H1 (cell line): ENCODE data around the gene DCPS. TPM values are rescaled to one million over a fixed set of nuclear protein-coding genes. Genes with fewer than 3 reads are reported as not detected.

ENCODE experiments used
- CTCF ChIA-PET: fragments of 300-600 bp; sonication (Branson Sonifier 250); formaldehyde crosslinking; loops from one replicate; lab custom pipeline; 2021; ENCODE audit not compliant: partially characterized antibody; lab: Charles Lee
- POLR2A ChIA-PET: fragments of 300-600 bp; sonication (Branson Sonifier 250); formaldehyde crosslinking; loops from one replicate; lab custom pipeline; 2021; ENCODE audit warnings: inconsistent platforms; ENCODE audit not compliant: partially characterized antibody; lab: Charles Lee
- DNase-seq, 2 experiments: peaks; one replicate each; pipeline versions ENCODE4 v3.0.0 to v3.0.0-alpha.2; 2010 to 2022; ENCODE audit warnings: low spot score in 2 of 2, low read depth in 1 of 2, mixed read lengths in 1 of 2
- FAIRE-seq: peaks from 2 replicates; lab custom pipeline; 2011; peaks lifted over from hg19 to GRCh38; lab: Jason Lieb, UNC
- H2AFZ ChIP-seq: 2 replicates; pipeline ENCODE4 v1.8.1; 2012; ENCODE audit warnings: low read length, inconsistent platforms
- H2AK5ac ChIP-seq: 2 replicates; pipeline ENCODE4 v1.6.1; 2013; ENCODE audit warnings: low read depth, low read length
- H2BK120ac ChIP-seq: replicated peaks from 2 replicates; pipeline ENCODE3; 2013; ENCODE audit warnings: low read depth, low read length, inconsistent platforms
- H2BK12ac ChIP-seq: 2 replicates; pipeline ENCODE4 v1.6.1; 2013; ENCODE audit warnings: low read depth, low read length
- H2BK15ac ChIP-seq: 2 replicates; pipeline ENCODE4 v1.6.1; 2013; ENCODE audit warnings: low read length
- H2BK20ac ChIP-seq: 2 replicates; pipeline ENCODE4 v1.6.1; 2013; ENCODE audit warnings: low read length
- H2BK5ac ChIP-seq: 2 replicates; pipeline ENCODE4 v1.6.1; 2013; ENCODE audit warnings: low read depth, low read length
- H3K14ac ChIP-seq: 2 replicates; pipeline ENCODE4 v1.6.1; 2013; ENCODE audit warnings: inconsistent platforms; ENCODE audit not compliant: insufficient read length
- H3K18ac ChIP-seq: 2 replicates; pipeline ENCODE4 v1.6.1; 2013; ENCODE audit warnings: low read length; ENCODE audit errors: extremely low read depth
- H3K23ac ChIP-seq: 2 replicates; pipeline ENCODE4 v1.6.1; 2013; ENCODE audit warnings: inconsistent platforms; ENCODE audit not compliant: insufficient read length
- H3K23me2 ChIP-seq: 2 replicates; pipeline ENCODE4 v1.6.1; 2013; ENCODE audit warnings: low read depth, low read length
- H3K27ac ChIP-seq: 2 replicates; pipeline ENCODE4 v1.6.1; 2011; ENCODE audit warnings: low read depth, low read length, inconsistent platforms
- H3K27me3 ChIP-seq, 4 experiments: replicated peaks in 1 of 4; 1 replicate in 1 of 4; 2 replicates in 3 of 4; pipeline versions ENCODE4 v1.6.1 to v1.8.1; 2011 to 2013; ENCODE audit warnings: low read length in 3 of 4, mild to moderate bottlenecking in 3 of 4, inconsistent platforms in 2 of 4, mixed read lengths in 2 of 4, moderate library complexity in 1 of 4; ENCODE audit not compliant: control insufficient read depth in 3 of 4, insufficient read depth in 3 of 4; ENCODE audit errors: extremely low read depth in 1 of 4
- H3K36me3 ChIP-seq, 4 experiments: 2 replicates each; pipeline versions ENCODE4 v1.6.1 to v1.8.1; 2011 to 2013; ENCODE audit warnings: mild to moderate bottlenecking in 4 of 4, low read length in 3 of 4, moderate library complexity in 2 of 4, control low read depth in 1 of 4, inconsistent platforms in 1 of 4; ENCODE audit not compliant: insufficient read depth in 4 of 4, control insufficient read depth in 2 of 4
- H3K4ac ChIP-seq: replicated peaks from 2 replicates; pipeline ENCODE3; 2013; ENCODE audit warnings: low read length, low read depth, mixed read lengths, inconsistent platforms; ENCODE audit not compliant: insufficient read length
- H3K4me1 ChIP-seq, 4 experiments: replicated peaks in 1 of 4; 1 replicate in 1 of 4; 2 replicates in 3 of 4; pipeline versions ENCODE4 v1.6.1 to v1.8.1; 2011 to 2013; ENCODE audit warnings: low read length in 3 of 4, inconsistent platforms in 2 of 4, mixed read lengths in 1 of 4; ENCODE audit not compliant: insufficient read depth in 4 of 4, control insufficient read depth in 3 of 4
- H3K4me2 ChIP-seq, 2 experiments: 2 replicates each; pipeline versions ENCODE4 v1.6.1 to v1.8.1; 2011 to 2013; ENCODE audit warnings: low read depth in 2 of 2, low read length in 2 of 2, control low read depth in 1 of 2, inconsistent platforms in 1 of 2, mild to moderate bottlenecking in 1 of 2; ENCODE audit not compliant: insufficient read depth in 1 of 2
- H3K4me3 ChIP-seq, 4 experiments: fragments of 200-600, 300-600 bp in 1 of 4; sonication (generic), shearing (Covaris generic), sonication (Bioruptor Twin) in 1 of 4; 2 replicates each; pipeline versions ENCODE4 v1.5.1 to v1.8.1; 2011 to 2016; ENCODE audit warnings: low read length in 4 of 4, low read depth in 3 of 4, control low read depth in 2 of 4, inconsistent platforms in 2 of 4, mild to moderate bottlenecking in 2 of 4, mixed read lengths in 1 of 4, moderate library complexity in 1 of 4; ENCODE audit not compliant: insufficient read depth in 2 of 4; ENCODE audit errors: extremely low read depth in 1 of 4
- H3K56ac ChIP-seq: replicated peaks from 2 replicates; pipeline ENCODE3; 2013; ENCODE audit warnings: low read depth, mild to moderate bottlenecking, mixed read lengths, low read length, inconsistent platforms; ENCODE audit not compliant: insufficient read length
- H3K79me1 ChIP-seq: 2 replicates; pipeline ENCODE4 v1.6.1; 2013; ENCODE audit warnings: low read depth, low read length, control low read depth
- H3K79me2 ChIP-seq, 2 experiments: 2 replicates each; pipeline versions ENCODE4 v1.6.1 to v1.8.1; 2012 to 2013; ENCODE audit warnings: low read length in 2 of 2, mild to moderate bottlenecking in 2 of 2, inconsistent platforms in 1 of 2; ENCODE audit not compliant: insufficient read depth in 2 of 2, control insufficient read depth in 1 of 2
- H3K9ac ChIP-seq, 4 experiments: replicated peaks in 1 of 4; 1 replicate in 1 of 4; 2 replicates in 3 of 4; pipeline versions ENCODE4 v1.6.1 to v1.8.1; 2011 to 2013; ENCODE audit warnings: low read depth in 3 of 4, low read length in 3 of 4, control low read depth in 2 of 4, mild to moderate bottlenecking in 2 of 4, moderate library complexity in 2 of 4, inconsistent platforms in 1 of 4; ENCODE audit errors: extremely low read depth in 1 of 4
- H3K9me3 ChIP-seq, 2 experiments: 2 replicates each; pipeline versions ENCODE4 v1.6.1 to v1.8.1; 2012 to 2013; ENCODE audit warnings: mild to moderate bottlenecking in 2 of 2, moderate library complexity in 2 of 2, control low read depth in 1 of 2, inconsistent platforms in 1 of 2, low read depth in 1 of 2, low read length in 1 of 2, mixed read lengths in 1 of 2; ENCODE audit not compliant: insufficient read depth in 2 of 2
- H4K20me1 ChIP-seq, 2 experiments: replicated peaks in 1 of 2; 2 replicates each; pipeline versions ENCODE3 to v1.8.1; 2011 to 2013; ENCODE audit warnings: inconsistent platforms in 2 of 2, low read length in 2 of 2, mild to moderate bottlenecking in 1 of 2; ENCODE audit not compliant: insufficient read depth in 2 of 2, control insufficient read depth in 1 of 2
- H4K5ac ChIP-seq: 2 replicates; pipeline ENCODE4 v1.6.1; 2013; ENCODE audit warnings: low read length, low read depth, mixed read lengths, inconsistent platforms; ENCODE audit not compliant: insufficient read length
- H4K8ac ChIP-seq: 2 replicates; pipeline ENCODE4 v1.8.0; 2013; ENCODE audit warnings: mild to moderate bottlenecking, moderate library complexity, low read length, inconsistent platforms; ENCODE audit not compliant: insufficient read depth; ENCODE audit errors: extremely low read depth
- H4K91ac ChIP-seq: replicated peaks from 2 replicates; pipeline ENCODE3; 2013; ENCODE audit warnings: low read length, mixed read lengths, inconsistent platforms; ENCODE audit not compliant: insufficient read length
- CREB1 ChIP-seq: IDR thresholded peaks from 2 replicates; pipeline ENCODE4 v1.6.1; 2012; ENCODE audit warnings: inconsistent platforms
- KDM4A ChIP-seq: IDR thresholded peaks from one replicate; pipeline ENCODE4 v1.7.1; 2012; ENCODE audit warnings: low read depth, mild to moderate bottlenecking, moderate library complexity, low read length, inconsistent platforms; ENCODE audit not compliant: severe bottlenecking
- NRF1 ChIP-seq: IDR thresholded peaks from 2 replicates; pipeline ENCODE4 v1.6.1; 2011; ENCODE audit warnings: mild to moderate bottlenecking, low read depth, low read length, improper control_type of control experiment
- PHF8 ChIP-seq: fragments of 200-600 bp; sonication (generic); conservative IDR thresholded peaks from 2 replicates; pipeline ENCODE4 v1.7.1; 2012; ENCODE audit warnings: low read depth, mild to moderate bottlenecking, inconsistent platforms, low read length, moderate library complexity
- RAD21 ChIP-seq, 2 experiments: IDR thresholded peaks in 1 of 2; conservative IDR thresholded peaks in 1 of 2; 2 replicates each; pipeline ENCODE4 v1.6.1; 2011; ENCODE audit warnings: low read depth in 2 of 2, low read length in 2 of 2, improper control_type of control experiment in 1 of 2, inconsistent platforms in 1 of 2, mild to moderate bottlenecking in 1 of 2, moderate library complexity in 1 of 2
- TAF1 ChIP-seq: IDR thresholded peaks from 2 replicates; pipeline ENCODE4 v1.6.1; 2011; ENCODE audit warnings: mild to moderate bottlenecking, low read depth, low read length
- USF2 ChIP-seq: IDR thresholded peaks from 2 replicates; pipeline ENCODE4 v1.6.1; 2011; ENCODE audit warnings: low read length, improper control_type of control experiment
- ZNF274 ChIP-seq: IDR thresholded peaks from 2 replicates; pipeline ENCODE4 v1.7.0; 2012; ENCODE audit warnings: low read length, borderline replicate concordance; ENCODE audit errors: extremely low read depth
- WGBS, 2 experiments: shearing (Covaris generic) in 1 of 2; methylation state at CpG; one replicate each; pipeline versions ENCODE4 v1.1.6 to v1.1.7; 2013 to 2015; ENCODE audit warnings: low lambda C conversion rate in 2 of 2, mixed read lengths in 2 of 2, inconsistent platforms in 1 of 2, low coverage in 1 of 2, missing lambda C conversion rate in 1 of 2; ENCODE audit not compliant: insufficient replicate concordance in 2 of 2, insufficient coverage in 1 of 2, insufficient read length in 1 of 2; ENCODE audit errors: extremely low coverage in 1 of 2, missing lambda C conversion rate in 1 of 2; 5-methylcytosine and 5-hydroxymethylcytosine counted together
- polyA plus RNA-seq, 7 experiments: library from polyadenylated mRNA; depleted of rRNA in 3 of 7; stranded (reverse) in 5 of 7; unstranded in 2 of 7; fragments of >200 nt in 5 of 7; fragments of 200-250 nt in 2 of 7; gene quantifications; 1 replicate in 5 of 7; 2 replicates in 1 of 7; 4 replicates in 1 of 7; pipeline versions ENCODE4 v1.2.1 to v1.2.3, GENCODE V29; 2011 to 2013; ENCODE audit warnings: missing spikeins in 2 of 7, mixed read lengths in 2 of 7
- total RNA-seq: library from RNA; stranded (reverse); fragmentation: NEBNext Ultra II Directional; extraction: Animal tissue kit (Norgen Biotek cat#: 25700); gene quantifications from 2 replicates; pipeline ENCODE4 v1.2.1, GENCODE V29; 2021

Gene DCPS
- total and polyA plus RNA-seq, 2 of the 8 experiments (the other 6 are each of a cell fraction or from before 2014, with no cell fraction given) = 24.6 to 55.2 TPM

DNA sequence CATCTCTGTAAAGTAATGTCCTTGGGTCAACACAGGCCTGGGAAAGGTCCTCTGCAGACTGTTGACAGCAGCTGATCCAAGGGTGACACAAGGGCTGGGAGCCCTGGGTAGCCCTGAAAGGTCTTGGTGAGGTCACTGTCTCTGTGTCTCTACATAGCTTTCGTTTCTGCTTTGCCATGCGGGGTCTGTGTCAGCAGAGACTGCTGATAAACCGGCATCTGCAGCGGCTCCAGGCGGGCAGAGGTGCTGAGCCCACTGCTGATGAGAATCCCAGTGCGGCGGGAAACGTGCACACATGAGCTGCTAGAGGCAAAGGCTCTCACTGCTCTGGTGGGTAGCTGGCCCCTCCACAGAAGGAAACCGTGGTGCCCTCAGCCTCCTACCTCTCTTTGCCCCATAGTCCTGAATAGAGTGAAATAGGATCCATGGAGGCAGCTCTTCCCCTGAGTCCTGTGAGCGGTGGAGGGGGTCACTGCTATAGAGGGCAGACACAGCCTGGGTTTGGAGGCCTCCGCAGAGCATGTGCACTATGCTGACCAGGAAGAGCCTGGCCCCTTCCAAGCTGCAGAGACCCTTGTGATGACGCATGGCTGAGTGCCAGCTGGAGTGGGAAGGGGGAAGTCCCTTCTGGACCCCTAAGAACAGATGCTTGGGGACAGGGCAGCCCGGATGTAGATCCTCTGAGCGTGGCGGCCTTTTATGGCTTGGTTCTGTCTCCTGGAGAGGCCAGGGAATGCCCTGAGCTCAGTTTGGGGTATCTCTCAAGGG lies 33.8 kb downstream of the DCPS start:
- no peaks in the 10 kb centered on the region; the same call in 1 of the 2 replicates for H3K79me1 ChIP-seq
- no peak overlapping the region for H3K56ac ChIP-seq
- H3K9ac ChIP-seq = no peak overlapping the region
- no peak overlapping the region for H2BK120ac ChIP-seq
- DNase-seq = no peak
- no peak overlapping the region for H2BK15ac ChIP-seq
- no peak for FAIRE-seq
- H2BK5ac ChIP-seq = no peak overlapping the region
- H3K23me2 ChIP-seq = no peaks in the 10 kb centered on the region
- H4K20me1 ChIP-seq = no peaks in the 10 kb centered on the region
- H2BK20ac ChIP-seq = 0 out of 2 replicates have a peak overlapping the region, but pooled peaks have one; percentile 32
- H3K4me2 ChIP-seq = no peak overlapping the region
- no peak overlapping the region; the same call in 1 of the 2 replicates for H2AK5ac ChIP-seq
- peaks cover 0 to 11% (median 3%) of the 10 kb centered on the region in 4 experiments; a peak in 3 of 8 replicates for H3K36me3 ChIP-seq
- H3K4me3 ChIP-seq = no peak overlapping the region
- no peak overlapping the region; the same call in 1 of the 2 replicates for H3K18ac ChIP-seq
- no peak overlapping the region for H3K27ac ChIP-seq
- H3K4me1 ChIP-seq = peaks cover 0 to 8% (median 3%) of the 10 kb centered on the region in 4 experiments; a peak in 2 of 7 replicates
- no peak overlapping the region for H4K91ac ChIP-seq
- ChIA-PET CTCF (interaction anchor here (0.7 to 2.4 kb wide), 4 partner anchors 11 to 28 kb away, joined by 4 to 10 read pairs (median 8); no protein-coding TSS in a partner anchor), POLR2A (interaction anchor here (0.7 to 2.1 kb wide), 6 partner anchors 13 to 172 kb away, joined by 3 to 6 read pairs (median 4); partner anchors contain the start of genes DCPS, FOXRED1 and SRPRA)
- H2BK12ac ChIP-seq = 0 out of 2 replicates have a peak overlapping the region, but pooled peaks have one; percentile 5
- H3K9me3 ChIP-seq = no peaks in the 10 kb centered on the region
- no peaks in the 10 kb centered on the region for H3K27me3 ChIP-seq
- no peaks in the 10 kb centered on the region for H3K79me2 ChIP-seq
- no peak overlapping the region for H3K14ac ChIP-seq
- H2AFZ ChIP-seq = no peak overlapping the region
- WGBS, 2 experiments = 96% methylated on average over 15 of the region's 15 CpGs; no CpG with 5 or more reads in 1 of the 2 experiments
- H3K23ac ChIP-seq = no peak overlapping the region
- no peak overlapping the region for H3K4ac ChIP-seq
- no peak overlapping the region for H4K8ac ChIP-seq
- no peak overlapping the region for H4K5ac ChIP-seq
- TF ChIP-seq ZNF274 (no peak), USF2 (no peak), NRF1 (no peak), PHF8 (no peak), KDM4A (no peak), CREB1 (no peak), TAF1 (no peak), RAD21 (IDR thresholded peaks at IDR 0.05 in 1 of 2, conservative IDR thresholded peaks at IDR 0.05 in 1 of 2; ENCODE audit: low read depth in 2 of 2, low read length in 2 of 2) (no peak)
